ENCODE data around the gene KBTBD4. TPM values are rescaled to one million over a fixed set of nuclear protein-coding genes. Genes with fewer than 3 reads are reported as not detected.
"Not testable (repeated sequence)": the region's sequence is repeated elsewhere in the genome, so short reads cannot be mapped to it uniquely, and the experiment has no call there.

KBTBD4 gene
- total RNA-seq, 1 experiment from 2014 or later, result 35.5 TPM

- DNase-seq (ENCODE audit: low spot score), result no peak
Observed at GRCh38 chr11:47560426-47560825, 18.3 kb downstream of the KBTBD4 start.

- no peak for DNase-seq (ENCODE audit: low spot score)
Observed at GRCh38 chr11:47558695-47559094, 20.1 kb downstream of the KBTBD4 start.

- not testable (repeated sequence) for DNase-seq (ENCODE audit: low spot score)
Observed at GRCh38 chr11:47557004-47557403, 21.8 kb downstream of the KBTBD4 start.

GRCh38 chr11:47553406-47553743 lies 25.4 kb downstream of the KBTBD4 start:
- no peak for DNase-seq (ENCODE audit: low spot score)

GRCh38 chr11:47552566-47553405 lies 26.0 kb downstream of the KBTBD4 start, which contains the start of gene CELF1:
Gene CELF1 (minus strand): TSS chr11:47553132. CDS start chr11:47499523, 53,609 bp downstream.
- DNase-seq (ENCODE audit: low spot score), result peak; percentile 87

- DNase-seq (ENCODE audit: low spot score), result no peak
Observed at GRCh38 chr11:47552056-47552565, 26.7 kb downstream of the KBTBD4 start.

- peak; percentile 42 for DNase-seq (ENCODE audit: low spot score)
Observed at GRCh38 chr11:47551086-47551485, 27.7 kb downstream of the KBTBD4 start.

GRCh38 chr11:47550288-47551047 lies 28.3 kb downstream of the KBTBD4 start:
- no peak for DNase-seq (ENCODE audit: low spot score)

- not testable (repeated sequence) for DNase-seq (ENCODE audit: low spot score)
Observed at GRCh38 chr11:47546274-47546673, 32.5 kb downstream of the KBTBD4 start.

GRCh38 chr11:47545298-47545697 lies 33.5 kb downstream of the KBTBD4 start:
- DNase-seq (ENCODE audit: low spot score), result no peak

GRCh38 chr11:47541070-47541469 lies 37.7 kb downstream of the KBTBD4 start:
- no peak for DNase-seq (ENCODE audit: low spot score)

- DNase-seq (ENCODE audit: low spot score), result no peak
Observed at GRCh38 chr11:47539681-47540039, 39.1 kb downstream of the KBTBD4 start.

GRCh38 chr11:47538741-47539565 lies 39.8 kb downstream of the KBTBD4 start:
- peak; percentile 41 for DNase-seq (ENCODE audit: low spot score)

- no peak for DNase-seq (ENCODE audit: low spot score)
Observed at GRCh38 chr11:47536915-47537314, 41.9 kb downstream of the KBTBD4 start.

GRCh38 chr11:47534704-47535251 lies 44.0 kb downstream of the KBTBD4 start:
- no peak for DNase-seq (ENCODE audit: low spot score)

GRCh38 chr11:47533690-47534151 lies 45.0 kb downstream of the KBTBD4 start:
- DNase-seq (ENCODE audit: low spot score), result peak; percentile 33

GRCh38 chr11:47532597-47533213 lies 46.1 kb downstream of the KBTBD4 start:
- no peak for DNase-seq (ENCODE audit: low spot score)

- DNase-seq (ENCODE audit: low spot score), result no peak
Observed at GRCh38 chr11:47531666-47532065, 47.1 kb downstream of the KBTBD4 start.

GRCh38 chr11:47530721-47531120 lies 48.0 kb downstream of the KBTBD4 start:
- DNase-seq (ENCODE audit: low spot score), result not testable (repeated sequence)

GRCh38 chr11:47529951-47530350 lies 48.8 kb downstream of the KBTBD4 start:
- no peak for DNase-seq (ENCODE audit: low spot score)

GRCh38 chr11:47527186-47527585 lies 51.6 kb downstream of the KBTBD4 start:
- DNase-seq (ENCODE audit: low spot score), result no peak
